Stomach (tissue), 4 donors: ENCODE measurements around the gene PM20D2.

Source experiments
- EP300 ChIP-seq: sonication (generic); formaldehyde crosslinking; IDR thresholded peaks from one replicate; pipeline ENCODE4 v1.6.1; 2017; ENCODE audit warnings: antibody characterized with exemption
- POLR2A ChIP-seq, 4 donors: fragments of 450-650 bp; IDR thresholded peaks; one replicate each; pipeline ENCODE4 v1.6.1; 2016; ENCODE audit warnings: antibody characterized with exemption in 4 of 4, control low read depth in 2 of 4, mild to moderate bottlenecking in 1 of 4, moderate library complexity in 1 of 4
- POLR2AphosphoS5 ChIP-seq, 3 donors: sonication (generic); formaldehyde crosslinking; IDR thresholded peaks; one replicate each; pipeline ENCODE4 v1.6.1; 2016; ENCODE audit warnings: antibody characterized with exemption in 3 of 3
- TF ChIP-seq, protein P1 (sequence below), 7 experiments: fragments of 450-650 bp in 4 of 7; fragments of 200-600 bp in 3 of 7; sonication (generic) in 3 of 7; IDR thresholded peaks; one replicate each; pipeline ENCODE4 v1.5.1; 2016 to 2019; ENCODE audit warnings: antibody characterized with exemption in 7 of 7, control low read depth in 2 of 7, mild to moderate bottlenecking in 1 of 7

DNA sequence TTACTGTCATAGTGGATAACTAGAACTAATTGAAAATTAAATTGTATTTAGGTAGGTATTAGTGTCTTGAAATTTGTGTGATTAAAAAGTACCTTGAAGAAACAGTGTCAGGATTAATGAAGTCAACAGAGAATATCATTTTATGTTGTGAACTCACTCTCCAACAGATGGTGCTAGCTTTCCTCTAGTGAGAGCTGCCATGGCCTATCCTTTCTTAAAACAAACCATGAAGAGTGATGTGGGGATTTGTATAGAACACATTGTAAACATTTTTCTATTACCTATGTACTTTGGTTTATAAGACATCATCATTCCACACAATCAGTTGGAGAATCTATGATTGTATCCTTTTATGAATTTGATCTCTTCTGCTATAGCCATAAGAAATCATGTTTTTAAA lies 23.2 kb upstream of the PM20D2 start:
- TF ChIP-seq, protein P1, sequence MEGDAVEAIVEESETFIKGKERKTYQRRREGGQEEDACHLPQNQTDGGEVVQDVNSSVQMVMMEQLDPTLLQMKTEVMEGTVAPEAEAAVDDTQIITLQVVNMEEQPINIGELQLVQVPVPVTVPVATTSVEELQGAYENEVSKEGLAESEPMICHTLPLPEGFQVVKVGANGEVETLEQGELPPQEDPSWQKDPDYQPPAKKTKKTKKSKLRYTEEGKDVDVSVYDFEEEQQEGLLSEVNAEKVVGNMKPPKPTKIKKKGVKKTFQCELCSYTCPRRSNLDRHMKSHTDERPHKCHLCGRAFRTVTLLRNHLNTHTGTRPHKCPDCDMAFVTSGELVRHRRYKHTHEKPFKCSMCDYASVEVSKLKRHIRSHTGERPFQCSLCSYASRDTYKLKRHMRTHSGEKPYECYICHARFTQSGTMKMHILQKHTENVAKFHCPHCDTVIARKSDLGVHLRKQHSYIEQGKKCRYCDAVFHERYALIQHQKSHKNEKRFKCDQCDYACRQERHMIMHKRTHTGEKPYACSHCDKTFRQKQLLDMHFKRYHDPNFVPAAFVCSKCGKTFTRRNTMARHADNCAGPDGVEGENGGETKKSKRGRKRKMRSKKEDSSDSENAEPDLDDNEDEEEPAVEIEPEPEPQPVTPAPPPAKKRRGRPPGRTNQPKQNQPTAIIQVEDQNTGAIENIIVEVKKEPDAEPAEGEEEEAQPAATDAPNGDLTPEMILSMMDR (IDR thresholded peaks at IDR 0.05), result peak in 4 of 7 experiments; percentile 8 to 39 (median 26)
- TF ChIP-seq POLR2A (IDR thresholded peaks at IDR 0.05), result no peak
- TF ChIP-seq EP300, result no peak
- no peak for TF ChIP-seq POLR2AphosphoS5 (IDR thresholded peaks at IDR 0.05)
